HepG2 (cell line): Measurements from ENCODE around the gene LOC128125822.
A peak's percentile ranks its signal among the peaks of the same experiment; 100 is the strongest.

Experiments
- DNMT3B ChIP-seq: conservative IDR thresholded peaks from 2 replicates; pipeline ENCODE4 v1.6.1; 2016; ENCODE audit warnings: missing biosample characterization, control low read depth
- ELF1 ChIP-seq: sonication (generic); formaldehyde crosslinking; IDR thresholded peaks from 2 replicates; pipeline ENCODE4 v1.4.0; 2020; ENCODE audit warnings: missing genetic modification reagents
- ETV5 ChIP-seq: IDR thresholded peaks from 2 replicates; pipeline ENCODE4 v1.6.1; 2018; ENCODE audit warnings: missing biosample characterization, missing genetic modification reagents, inconsistent platforms, borderline replicate concordance
- GLMP ChIP-seq: sonication (generic); formaldehyde crosslinking; IDR thresholded peaks from 2 replicates; pipeline ENCODE4 v1.9.0; 2021; ENCODE audit warnings: missing genetic modification reagents, mild to moderate bottlenecking, borderline replicate concordance
- JDP2 ChIP-seq: sonication (generic); formaldehyde crosslinking; IDR thresholded peaks from 2 replicates; pipeline ENCODE4 v1.8.1; 2022; ENCODE audit warnings: missing genetic modification reagents, borderline replicate concordance
- KDM4B ChIP-seq: sonication (generic); formaldehyde crosslinking; IDR thresholded peaks from 2 replicates; pipeline ENCODE4 v1.4.0; 2020; ENCODE audit warnings: missing genetic modification reagents
- LCORL ChIP-seq, 2 experiments: fragments of 450-650 bp in 1 of 2; sonication (generic) in 1 of 2; formaldehyde crosslinking in 1 of 2; IDR thresholded peaks; 2 replicates each; pipeline versions ENCODE4 v1.5.0 to v1.6.1; 2017 to 2020; ENCODE audit warnings: antibody characterized with exemption in 1 of 2, missing genetic modification reagents in 1 of 2
- LRRFIP1 ChIP-seq: sonication (generic); formaldehyde crosslinking; conservative IDR thresholded peaks from 2 replicates; pipeline ENCODE4 v1.4.0; 2020; ENCODE audit warnings: missing genetic modification reagents
- MAFF ChIP-seq: IDR thresholded peaks from 2 replicates; pipeline ENCODE4 v1.6.1; 2011; ENCODE audit warnings: low read depth, low read length, improper control_type of control experiment
- PAF1 ChIP-seq: IDR thresholded peaks from 2 replicates; pipeline ENCODE4 v1.6.1; 2016; ENCODE audit warnings: missing genetic modification reagents, missing compliant biosample characterization
- PCBP1 ChIP-seq: fragments of 200-400 bp; formaldehyde crosslinking; IDR thresholded peaks from 2 replicates; pipeline ENCODE4 v1.6.1; 2017; ENCODE audit warnings: mild to moderate bottlenecking, low read depth, low read length, borderline replicate concordance
- RBFOX2 ChIP-seq: fragments of 200-400 bp; formaldehyde crosslinking; IDR thresholded peaks from 2 replicates; pipeline ENCODE4 v1.6.1; 2017; ENCODE audit warnings: low read depth, mild to moderate bottlenecking, low read length
- RELA ChIP-seq: sonication (generic); formaldehyde crosslinking; IDR thresholded peaks from 2 replicates; pipeline ENCODE4 v1.4.0; 2020; ENCODE audit warnings: missing genetic modification reagents
- SIX4 ChIP-seq: sonication (generic); formaldehyde crosslinking; IDR thresholded peaks from 2 replicates; pipeline ENCODE4 v1.4.0; 2020; ENCODE audit warnings: missing genetic modification reagents
- THAP7 ChIP-seq: sonication (generic); formaldehyde crosslinking; IDR thresholded peaks from 2 replicates; pipeline ENCODE4 v1.8.1; 2023; ENCODE audit warnings: mild to moderate bottlenecking, missing genetic modification reagents
- ZFAT ChIP-seq: sonication (generic); formaldehyde crosslinking; conservative IDR thresholded peaks from 2 replicates; pipeline ENCODE4 v1.8.1; 2023; ENCODE audit warnings: missing genetic modification reagents, inconsistent platforms
- ZNF256 ChIP-seq: sonication (generic); formaldehyde crosslinking; conservative IDR thresholded peaks from 2 replicates; pipeline ENCODE4 v1.4.0; 2020; ENCODE audit warnings: missing genetic modification reagents
- ZNF274 ChIP-seq: sonication (generic); formaldehyde crosslinking; IDR thresholded peaks from 2 replicates; pipeline ENCODE4 v1.5.1; 2020; ENCODE audit warnings: mild to moderate bottlenecking, missing genetic modification reagents
- ZNF574 ChIP-seq: sonication (generic); formaldehyde crosslinking; IDR thresholded peaks from 2 replicates; pipeline ENCODE4 v1.4.0; 2020; ENCODE audit warnings: missing genetic modification reagents
- ZNF788 ChIP-seq: sonication (generic); formaldehyde crosslinking; IDR thresholded peaks from 2 replicates; pipeline ENCODE4 v1.5.0; 2020; ENCODE audit warnings: mild to moderate bottlenecking, missing genetic modification reagents, borderline replicate concordance
- ZSCAN12 ChIP-seq: sonication (generic); formaldehyde crosslinking; IDR thresholded peaks from 2 replicates; pipeline ENCODE4 v1.9.0; 2021; ENCODE audit warnings: mild to moderate bottlenecking, missing genetic modification reagents
- TF ChIP-seq, protein P1 (sequence below): sonication (generic); formaldehyde crosslinking; IDR thresholded peaks from 2 replicates; pipeline ENCODE4 v1.8.1; 2023; ENCODE audit warnings: mild to moderate bottlenecking, missing genetic modification reagents

Gene LOC128125822

GRCh38 chr6:63565058-63565726, 7.1 kb upstream of the LOC128125822 start (continued):
- TF ChIP-seq, protein P1, sequence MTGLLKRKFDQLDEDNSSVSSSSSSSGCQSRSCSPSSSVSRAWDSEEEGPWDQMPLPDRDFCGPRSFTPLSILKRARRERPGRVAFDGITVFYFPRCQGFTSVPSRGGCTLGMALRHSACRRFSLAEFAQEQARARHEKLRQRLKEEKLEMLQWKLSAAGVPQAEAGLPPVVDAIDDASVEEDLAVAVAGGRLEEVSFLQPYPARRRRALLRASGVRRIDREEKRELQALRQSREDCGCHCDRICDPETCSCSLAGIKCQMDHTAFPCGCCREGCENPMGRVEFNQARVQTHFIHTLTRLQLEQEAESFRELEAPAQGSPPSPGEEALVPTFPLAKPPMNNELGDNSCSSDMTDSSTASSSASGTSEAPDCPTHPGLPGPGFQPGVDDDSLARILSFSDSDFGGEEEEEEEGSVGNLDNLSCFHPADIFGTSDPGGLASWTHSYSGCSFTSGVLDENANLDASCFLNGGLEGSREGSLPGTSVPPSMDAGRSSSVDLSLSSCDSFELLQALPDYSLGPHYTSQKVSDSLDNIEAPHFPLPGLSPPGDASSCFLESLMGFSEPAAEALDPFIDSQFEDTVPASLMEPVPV (CRISPR knock-in tag): no peak
- TF ChIP-seq SIX4 (CRISPR knock-in tag) (no peak; the same call in 1 of the 2 replicates), THAP7 (CRISPR knock-in tag) (no peak), ZNF274 (CRISPR knock-in tag) (no peak), DNMT3B (CRISPR knock-in tag) (no peak), ZFAT (no peak), ZNF788 (no peak), ZNF574 (no peak; the same call in 1 of the 2 replicates), ETV5 (CRISPR knock-in tag) (no peak; the same call in 1 of the 2 replicates), GLMP (CRISPR knock-in tag) (no peak), PCBP1 (no peak), RBFOX2 (0 out of 2 replicates have a peak, but pooled peaks have one; percentile 7), MAFF (peak; percentile 95), LCORL (IDR thresholded peaks at IDR 0.05) (peak; percentile 88; the same call in 1 of the 2 replicates), LCORL (CRISPR knock-in tag; IDR thresholded peaks at IDR 0.05) (no peak; the same call in 1 of the 2 replicates), KDM4B (CRISPR knock-in tag) (no peak), LRRFIP1 (no peak), PAF1 (CRISPR knock-in tag) (no peak), RELA (CRISPR knock-in tag) (no peak), ZNF256 (CRISPR knock-in tag) (no peak), ZSCAN12 (CRISPR knock-in tag) (no peak), JDP2 (no peak), ELF1 (CRISPR knock-in tag) (no peak)
